ENCODE results near the gene ADAM23.

GRCh38 chr2:206438196-206438724 is 5.1 kb upstream of the ADAM23 start:
- no peak for TF ChIP-seq CTCF (IDR thresholded peaks at IDR 0.05; ENCODE audit: low read length)
- no peak for TF ChIP-seq EZH2 (IDR thresholded peaks at IDR 0.05; ENCODE audit: borderline replicate concordance, low read length)
